ENCODE results near the gene ATP12A. TPM values are rescaled to one million over a fixed set of nuclear protein-coding genes. Genes with fewer than 3 reads are reported as not detected.
A peak's percentile ranks its signal among the peaks of the same experiment; 100 is the strongest.

Gene ATP12A
- total RNA-seq, 1 donor from 2014 or later, result not detected

- no peaks in the 10 kb centered on the region for H3K9me3 ChIP-seq (ENCODE audit: low read depth)
- no peak overlapping the region for H3K27ac ChIP-seq
- peak overlapping the region; percentile 90 for H3K4me2 ChIP-seq
- H3K4me1 ChIP-seq, result peaks cover 23% of the 10 kb centered on the region
- H3K9ac ChIP-seq, result no peak overlapping the region
- H3K4me1 Mint-ChIP-seq, result peaks cover 14% of the 10 kb centered on the region
- peaks cover 2% of the 10 kb centered on the region for H3K9me3 Mint-ChIP-seq
- H3K79me2 ChIP-seq (ENCODE audit: low read depth), result no peaks in the 10 kb centered on the region
- H3K27me3 ChIP-seq, result peaks cover 92% of the 10 kb centered on the region
- no peaks in the 10 kb centered on the region for H3K36me3 ChIP-seq
- peak overlapping the region; percentile 82 for H2AFZ ChIP-seq (replicated peaks)
- H3K27me3 Mint-ChIP-seq (ENCODE audit: insufficient read depth, low read depth), result peaks cover 47% of the 10 kb centered on the region
- no peak overlapping the region for H3K27ac Mint-ChIP-seq
- no peaks in the 10 kb centered on the region for H3F3A ChIP-seq (ENCODE audit: low read depth)
- no peak for TF ChIP-seq CTCF (IDR thresholded peaks at IDR 0.05)
- TF ChIP-seq EZH2 (IDR thresholded peaks at IDR 0.05), result no peak
- TF ChIP-seq EZH2phosphoT487 (IDR thresholded peaks at IDR 0.05), result no peak
- peak overlapping the region; percentile 81 for H3K4me3 Mint-ChIP-seq
- peaks cover 8% of the 10 kb centered on the region for H4K20me1 ChIP-seq (ENCODE audit: low read depth)
- peak overlapping the region; percentile 45 for H3K4me3 ChIP-seq
- peak; percentile 24 for DNase-seq (ENCODE audit: low spot score)
- no peaks in the 10 kb centered on the region for H3K36me3 Mint-ChIP-seq
Measured at GRCh38 chr13:24748061-24748400, 67.8 kb downstream of the ATP12A start.

DNA sequence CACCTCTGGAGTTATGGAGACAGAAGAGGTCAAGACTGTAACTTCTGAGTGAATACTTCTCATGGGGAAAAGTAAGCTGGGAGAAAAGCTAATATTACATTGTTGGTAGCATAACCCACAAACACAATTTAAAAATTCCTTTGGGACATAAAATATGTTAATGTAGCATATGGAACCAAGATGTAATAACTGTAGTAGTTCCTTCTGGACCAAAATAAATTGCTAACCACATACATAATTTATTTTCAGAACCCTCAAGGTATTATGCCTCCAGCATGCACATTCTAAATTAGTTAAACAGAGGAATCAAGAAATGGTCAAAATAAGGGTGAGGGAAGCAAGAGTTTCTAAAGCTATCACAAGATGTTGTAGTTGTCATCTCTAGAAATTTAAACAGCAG, 79.0 kb downstream of the ATP12A start:
- Histone ChIP-seq H3K9me3 (ENCODE audit: low read depth) (no peaks in the 10 kb centered on the region), H3K36me3 (no peaks in the 10 kb centered on the region), H3K4me3 (no peak overlapping the region), H3K9ac (no peak overlapping the region), H4K20me1 (ENCODE audit: low read depth) (no peaks in the 10 kb centered on the region), H2AFZ (replicated peaks) (no peak overlapping the region), H3K27me3 (no peaks in the 10 kb centered on the region), H3K79me2 (ENCODE audit: low read depth) (no peaks in the 10 kb centered on the region), H3K27ac (no peak overlapping the region), H3F3A (ENCODE audit: low read depth) (no peaks in the 10 kb centered on the region), H3K4me2 (no peak overlapping the region), H3K4me1 (no peaks in the 10 kb centered on the region)
- Mint-ChIP-seq H3K4me1 (no peaks in the 10 kb centered on the region), H3K9me3 (no peaks in the 10 kb centered on the region), H3K27ac (no peak overlapping the region), H3K4me3 (no peak overlapping the region), H3K36me3 (no peaks in the 10 kb centered on the region), H3K27me3 (ENCODE audit: insufficient read depth, low read depth) (no peaks in the 10 kb centered on the region)
- DNase-seq (ENCODE audit: low spot score), result no peak
- TF ChIP-seq EZH2 (IDR thresholded peaks at IDR 0.05) (no peak), EZH2phosphoT487 (IDR thresholded peaks at IDR 0.05) (no peak), CTCF (IDR thresholded peaks at IDR 0.05) (no peak)

Small RNA genes within 50 kb of the gene (small RNA-seq; reads per million reads assigned to genes)
- not detected for gene RNY1P7

Other genes with a start within 250 kb of the ATP12A start
- 40.2 and 44.6 TPM in 2 replicates for gene PARP4, start 167.6 kb upstream of the ATP12A start, total RNA-seq (ENCODE audit: low replicate concordance)
- not detected in 2 replicates for gene RNF17, start 83.8 kb downstream of the ATP12A start, total RNA-seq (ENCODE audit: low replicate concordance)

All from neural progenitor cell (in vitro differentiated cells).